ENCODE measurements around the gene MAP2K4.

Gene MAP2K4

GRCh38 chr17:12040478-12040877, 19.8 kb downstream of the MAP2K4 start:
- DNase-seq, result no peak

GRCh38 chr17:12041312-12041711, 20.6 kb downstream of the MAP2K4 start:
- DNase-seq, result no peak

- no peak for DNase-seq
Measured at GRCh38 chr17:12043702-12044101, 23.0 kb downstream of the MAP2K4 start.

GRCh38 chr17:12046786-12047185, 26.1 kb downstream of the MAP2K4 start:
- DNase-seq, result no peak

- DNase-seq, result no peak
Measured at GRCh38 chr17:12047681-12048376, 27.2 kb downstream of the MAP2K4 start.

GRCh38 chr17:12048843-12049473, 28.3 kb downstream of the MAP2K4 start:
- DNase-seq, result no peak

GRCh38 chr17:12050646-12051225, 30.1 kb downstream of the MAP2K4 start:
- DNase-seq, result no peak

GRCh38 chr17:12053552-12053951, 32.9 kb downstream of the MAP2K4 start:
- DNase-seq, result no peak

GRCh38 chr17:12055889-12056288, 35.2 kb downstream of the MAP2K4 start:
- DNase-seq, result no peak

- no peak for DNase-seq
Measured at GRCh38 chr17:12057520-12057919, 36.8 kb downstream of the MAP2K4 start.

- DNase-seq, result no peak
Measured at GRCh38 chr17:12058535-12058934, 37.9 kb downstream of the MAP2K4 start.

GRCh38 chr17:12062249-12062648, 41.6 kb downstream of the MAP2K4 start:
- no peak for DNase-seq

GRCh38 chr17:12064395-12064794, 43.7 kb downstream of the MAP2K4 start:
- no peak for DNase-seq

- DNase-seq, result no peak
Measured at GRCh38 chr17:12067485-12067884, 46.8 kb downstream of the MAP2K4 start.

- no peak for DNase-seq
Measured at GRCh38 chr17:12068946-12069345, 48.3 kb downstream of the MAP2K4 start.

GRCh38 chr17:12070561-12070960, 49.9 kb downstream of the MAP2K4 start:
- DNase-seq, result no peak

- DNase-seq, result no peak
Measured at GRCh38 chr17:12074346-12074745, 53.7 kb downstream of the MAP2K4 start.

- DNase-seq, result no peak
Measured at GRCh38 chr17:12077773-12078172, 57.1 kb downstream of the MAP2K4 start.

- no peak for DNase-seq
Measured at GRCh38 chr17:12078791-12079190, 58.1 kb downstream of the MAP2K4 start.

- no peak for DNase-seq
Measured at GRCh38 chr17:12081720-12082119, 61.0 kb downstream of the MAP2K4 start.

GRCh38 chr17:12085076-12085949, 64.6 kb downstream of the MAP2K4 start:
- DNase-seq, result no peak

GRCh38 chr17:12088035-12088434, 67.4 kb downstream of the MAP2K4 start:
- no peak for DNase-seq

- peak; percentile 7 for DNase-seq
Measured at GRCh38 chr17:12089809-12090384, 69.2 kb downstream of the MAP2K4 start.
